ENCODE results near the gene DYNC1LI2.

DYNC1LI2 gene

GRCh38 chr16:66735891-66736290, 15.5 kb downstream of the DYNC1LI2 start:
- DNase-seq, result no peak

- DNase-seq, result no peak
These were observed 20.3 kb downstream of the DYNC1LI2 start for GRCh38 chr16:66731101-66731500.

GRCh38 chr16:66728804-66729203, 22.6 kb downstream of the DYNC1LI2 start:
- DNase-seq, result no peak

GRCh38 chr16:66728117-66728787, 23.2 kb downstream of the DYNC1LI2 start:
- DNase-seq, result no peak

GRCh38 chr16:66720766-66721165, 30.6 kb downstream of the DYNC1LI2 start:
- no peak for DNase-seq

- DNase-seq, result no peak
These were observed 32.2 kb downstream of the DYNC1LI2 start for GRCh38 chr16:66719246-66719645.

GRCh38 chr16:66717776-66718175, 33.6 kb downstream of the DYNC1LI2 start:
- DNase-seq, result no peak

- DNase-seq, result peak; percentile 6
These were observed 34.2 kb downstream of the DYNC1LI2 start for GRCh38 chr16:66717112-66717675.

- DNase-seq, result no peak
These were observed 36.6 kb downstream of the DYNC1LI2 start for GRCh38 chr16:66714654-66715307.

GRCh38 chr16:66714062-66714461, 37.3 kb downstream of the DYNC1LI2 start:
- DNase-seq, result no peak

GRCh38 chr16:66713076-66713475, 38.3 kb downstream of the DYNC1LI2 start:
- no peak for DNase-seq

GRCh38 chr16:66712512-66712911, 38.9 kb downstream of the DYNC1LI2 start:
- DNase-seq, result no peak

GRCh38 chr16:66711581-66711980, 39.8 kb downstream of the DYNC1LI2 start:
- no peak for DNase-seq

- DNase-seq, result no peak
These were observed 44.9 kb downstream of the DYNC1LI2 start for GRCh38 chr16:66706506-66706880.

GRCh38 chr16:66705790-66706505, 45.5 kb downstream of the DYNC1LI2 start:
- no peak for DNase-seq

- no peak for DNase-seq
These were observed 47.8 kb downstream of the DYNC1LI2 start for GRCh38 chr16:66703406-66704215.

GRCh38 chr16:66701516-66701915, 49.9 kb downstream of the DYNC1LI2 start:
- DNase-seq, result no peak

- DNase-seq, result no peak
These were observed 50.4 kb downstream of the DYNC1LI2 start for GRCh38 chr16:66701026-66701425.

- no peak for DNase-seq
These were observed 51.5 kb downstream of the DYNC1LI2 start for GRCh38 chr16:66699898-66700297.

- no peak for DNase-seq
These were observed 53.4 kb downstream of the DYNC1LI2 start for GRCh38 chr16:66698046-66698445.

- DNase-seq, result peak; percentile 67
These were observed 54.5 kb downstream of the DYNC1LI2 start, which contains the start of gene CMTM4 for GRCh38 chr16:66696669-66697630. Gene CMTM4 (minus strand): TSS chr16:66696743. CDS start chr16:66696525, 218 bp downstream.
